Activated T-helper 2 cell treated with anti-CD3 and anti-CD28 coated beads, Interferon-gamma antibody, Interleukin-2, Interleukin-4, amounts not matched to agents 10 μg/mL and 5 μg/mL and 100 μg/mL, durations not matched to agents 14 hours and 24 hours and 36 hours (primary cell): ENCODE measurements around the gene EHD4. TPM values are rescaled to one million over a fixed set of nuclear protein-coding genes. Genes with fewer than 3 reads are reported as not detected.

ENCODE experiments used
- DNase-seq: peaks from one replicate; pipeline ENCODE4 v3.0.0; 2021; ENCODE audit warnings: low spot score
- H3K27ac Mint-ChIP-seq: one replicate; pipeline ENCODE4 v1.8.0; 2021; ENCODE audit warnings: mixed read lengths
- H3K27me3 Mint-ChIP-seq: one replicate; pipeline ENCODE4 v1.8.0; 2021; ENCODE audit warnings: low read depth, mixed read lengths
- H3K36me3 Mint-ChIP-seq: one replicate; pipeline ENCODE4 v1.8.0; 2021; ENCODE audit warnings: low read depth, mixed read lengths
- H3K4me1 Mint-ChIP-seq: one replicate; pipeline ENCODE4 v1.8.0; 2021; ENCODE audit warnings: low read depth, mixed read lengths
- H3K4me3 Mint-ChIP-seq: one replicate; pipeline ENCODE4 v1.8.0; 2021; ENCODE audit warnings: low read depth, mild to moderate bottlenecking, moderate library complexity, mixed read lengths
- H3K9me3 Mint-ChIP-seq: one replicate; pipeline ENCODE4 v1.8.0; 2021; ENCODE audit warnings: mixed read lengths
- intact Hi-C: fragments of 100-400 bp; cut with micrococcal nuclease; formaldehyde crosslinking; loops from one replicate; pipeline ENCODE4 v1.15.1; 2023
- total RNA-seq: library from RNA; stranded (reverse); gene quantifications from 2 replicates; pipeline ENCODE4 v1.2.3, GENCODE V29; 2022

EHD4 gene
- total RNA-seq, 1 donor from 2014 or later = 22.3 TPM

GRCh38 chr15:41860049-41860828 lies 112.1 kb downstream of the EHD4 start:
- Mint-ChIP-seq H3K9me3 (no peaks in the 10 kb centered on the region), H3K36me3 (no peaks in the 10 kb centered on the region), H3K27me3 (peaks cover 3% of the 10 kb centered on the region), H3K27ac (no peak overlapping the region), H3K4me3 (no peak overlapping the region), H3K4me1 (peaks cover 3% of the 10 kb centered on the region)
- intact Hi-C loops = no loop called here
- DNase-seq = no peak

GRCh38 chr15:41858756-41859155 lies 113.6 kb downstream of the EHD4 start:
- Mint-ChIP-seq H3K4me3 (no peak overlapping the region), H3K4me1 (peaks cover 3% of the 10 kb centered on the region), H3K27me3 (peaks cover 3% of the 10 kb centered on the region), H3K36me3 (no peaks in the 10 kb centered on the region), H3K27ac (no peak overlapping the region), H3K9me3 (no peaks in the 10 kb centered on the region)
- intact Hi-C loops = no loop called here
- no peak for DNase-seq

- H3K27me3 Mint-ChIP-seq = peaks cover 3% of the 10 kb centered on the region
- no peaks in the 10 kb centered on the region for H3K36me3 Mint-ChIP-seq
- intact Hi-C loops = no loop called here
- no peak overlapping the region for H3K4me3 Mint-ChIP-seq
- peaks cover 3% of the 10 kb centered on the region for H3K4me1 Mint-ChIP-seq
- H3K27ac Mint-ChIP-seq = no peak overlapping the region
- H3K9me3 Mint-ChIP-seq = no peaks in the 10 kb centered on the region
- no peak for DNase-seq
Observed at GRCh38 chr15:41857316-41857715, 115.0 kb downstream of the EHD4 start.

GRCh38 chr15:41856716-41857115 lies 115.6 kb downstream of the EHD4 start:
- intact Hi-C loops = no loop called here

GRCh38 chr15:41856262-41856661 lies 116.1 kb downstream of the EHD4 start:
- peaks cover 1% of the 10 kb centered on the region for H3K27me3 Mint-ChIP-seq
- intact Hi-C loops = no loop called here
- no peaks in the 10 kb centered on the region for H3K36me3 Mint-ChIP-seq
- H3K4me1 Mint-ChIP-seq = peaks cover 3% of the 10 kb centered on the region
- H3K27ac Mint-ChIP-seq = no peak overlapping the region
- no peaks in the 10 kb centered on the region for H3K9me3 Mint-ChIP-seq
- DNase-seq = no peak
- no peak overlapping the region for H3K4me3 Mint-ChIP-seq

More at GRCh38 chr15:41856716-41857115, 115.6 kb downstream of the EHD4 start:
- Mint-ChIP-seq H3K9me3 (no peaks in the 10 kb centered on the region), H3K4me3 (no peak overlapping the region), H3K27ac (no peak overlapping the region), H3K4me1 (peaks cover 3% of the 10 kb centered on the region), H3K36me3 (no peaks in the 10 kb centered on the region), H3K27me3 (peaks cover 2% of the 10 kb centered on the region)
- no peak for DNase-seq

- peaks cover 3% of the 10 kb centered on the region for H3K4me1 Mint-ChIP-seq
Observed at GRCh38 chr15:41855261-41855961, 116.9 kb downstream of the EHD4 start.

GRCh38 chr15:41854443-41854842 lies 117.9 kb downstream of the EHD4 start:
- intact Hi-C loops = no loop called here
- no peak for DNase-seq
- no peaks in the 10 kb centered on the region for H3K9me3 Mint-ChIP-seq
- H3K27me3 Mint-ChIP-seq = peaks cover 1% of the 10 kb centered on the region
- H3K4me3 Mint-ChIP-seq = no peak overlapping the region
- no peak overlapping the region for H3K27ac Mint-ChIP-seq
- no peaks in the 10 kb centered on the region for H3K36me3 Mint-ChIP-seq
- H3K4me1 Mint-ChIP-seq = no peaks in the 10 kb centered on the region

More at GRCh38 chr15:41855261-41855961, 116.9 kb downstream of the EHD4 start:
- Mint-ChIP-seq H3K27ac (no peak overlapping the region), H3K27me3 (peaks cover 1% of the 10 kb centered on the region), H3K36me3 (no peaks in the 10 kb centered on the region), H3K4me3 (no peak overlapping the region), H3K9me3 (no peaks in the 10 kb centered on the region)
- DNase-seq = no peak
- intact Hi-C loops = no loop called here

GRCh38 chr15:41853831-41854230 lies 118.5 kb downstream of the EHD4 start:
- Mint-ChIP-seq H3K27ac (no peak overlapping the region), H3K27me3 (no peaks in the 10 kb centered on the region), H3K4me1 (no peaks in the 10 kb centered on the region), H3K4me3 (no peak overlapping the region), H3K9me3 (no peaks in the 10 kb centered on the region), H3K36me3 (no peaks in the 10 kb centered on the region)
- no peak for DNase-seq
- intact Hi-C loops = no loop called here

GRCh38 chr15:41852736-41853590 lies 119.4 kb downstream of the EHD4 start:
- Mint-ChIP-seq H3K36me3 (peaks cover 5% of the 10 kb centered on the region), H3K9me3 (no peaks in the 10 kb centered on the region), H3K4me3 (no peak overlapping the region), H3K27me3 (no peaks in the 10 kb centered on the region), H3K27ac (no peak overlapping the region), H3K4me1 (peaks cover 6% of the 10 kb centered on the region)
- intact Hi-C loops = no loop called here
- DNase-seq = no peak

- no peaks in the 10 kb centered on the region for H3K9me3 Mint-ChIP-seq
- DNase-seq = no peak
- no peak overlapping the region for H3K27ac Mint-ChIP-seq
- H3K36me3 Mint-ChIP-seq = peaks cover 5% of the 10 kb centered on the region
- intact Hi-C loops = no loop called here
- H3K4me1 Mint-ChIP-seq = peaks cover 6% of the 10 kb centered on the region
- H3K4me3 Mint-ChIP-seq = no peak overlapping the region
- H3K27me3 Mint-ChIP-seq = no peaks in the 10 kb centered on the region
Observed at GRCh38 chr15:41851755-41852370, 120.5 kb downstream of the EHD4 start.

- no peak for DNase-seq
- Mint-ChIP-seq H3K27ac (no peak overlapping the region), H3K36me3 (peaks cover 10% of the 10 kb centered on the region), H3K4me3 (no peak overlapping the region), H3K27me3 (no peaks in the 10 kb centered on the region), H3K9me3 (no peaks in the 10 kb centered on the region), H3K4me1 (peaks cover 6% of the 10 kb centered on the region)
- intact Hi-C loops = no loop called here
Observed at GRCh38 chr15:41851167-41851523, 121.2 kb downstream of the EHD4 start.

- Mint-ChIP-seq H3K9me3 (no peaks in the 10 kb centered on the region), H3K36me3 (peaks cover 11% of the 10 kb centered on the region), H3K4me1 (peaks cover 6% of the 10 kb centered on the region), H3K27me3 (no peaks in the 10 kb centered on the region), H3K27ac (no peak overlapping the region), H3K4me3 (no peak overlapping the region)
- intact Hi-C loops = no loop called here
- no peak for DNase-seq
Observed at GRCh38 chr15:41850482-41851166, 121.7 kb downstream of the EHD4 start.
